Measurements from ENCODE around the gene RNF17. TPM values are rescaled to one million over a fixed set of nuclear protein-coding genes. Genes with fewer than 3 reads are reported as not detected.
"Not testable (repeated sequence)": the region's sequence is repeated elsewhere in the genome, so short reads cannot be mapped to it uniquely, and the experiment has no call there.

RNF17 gene, protein sequence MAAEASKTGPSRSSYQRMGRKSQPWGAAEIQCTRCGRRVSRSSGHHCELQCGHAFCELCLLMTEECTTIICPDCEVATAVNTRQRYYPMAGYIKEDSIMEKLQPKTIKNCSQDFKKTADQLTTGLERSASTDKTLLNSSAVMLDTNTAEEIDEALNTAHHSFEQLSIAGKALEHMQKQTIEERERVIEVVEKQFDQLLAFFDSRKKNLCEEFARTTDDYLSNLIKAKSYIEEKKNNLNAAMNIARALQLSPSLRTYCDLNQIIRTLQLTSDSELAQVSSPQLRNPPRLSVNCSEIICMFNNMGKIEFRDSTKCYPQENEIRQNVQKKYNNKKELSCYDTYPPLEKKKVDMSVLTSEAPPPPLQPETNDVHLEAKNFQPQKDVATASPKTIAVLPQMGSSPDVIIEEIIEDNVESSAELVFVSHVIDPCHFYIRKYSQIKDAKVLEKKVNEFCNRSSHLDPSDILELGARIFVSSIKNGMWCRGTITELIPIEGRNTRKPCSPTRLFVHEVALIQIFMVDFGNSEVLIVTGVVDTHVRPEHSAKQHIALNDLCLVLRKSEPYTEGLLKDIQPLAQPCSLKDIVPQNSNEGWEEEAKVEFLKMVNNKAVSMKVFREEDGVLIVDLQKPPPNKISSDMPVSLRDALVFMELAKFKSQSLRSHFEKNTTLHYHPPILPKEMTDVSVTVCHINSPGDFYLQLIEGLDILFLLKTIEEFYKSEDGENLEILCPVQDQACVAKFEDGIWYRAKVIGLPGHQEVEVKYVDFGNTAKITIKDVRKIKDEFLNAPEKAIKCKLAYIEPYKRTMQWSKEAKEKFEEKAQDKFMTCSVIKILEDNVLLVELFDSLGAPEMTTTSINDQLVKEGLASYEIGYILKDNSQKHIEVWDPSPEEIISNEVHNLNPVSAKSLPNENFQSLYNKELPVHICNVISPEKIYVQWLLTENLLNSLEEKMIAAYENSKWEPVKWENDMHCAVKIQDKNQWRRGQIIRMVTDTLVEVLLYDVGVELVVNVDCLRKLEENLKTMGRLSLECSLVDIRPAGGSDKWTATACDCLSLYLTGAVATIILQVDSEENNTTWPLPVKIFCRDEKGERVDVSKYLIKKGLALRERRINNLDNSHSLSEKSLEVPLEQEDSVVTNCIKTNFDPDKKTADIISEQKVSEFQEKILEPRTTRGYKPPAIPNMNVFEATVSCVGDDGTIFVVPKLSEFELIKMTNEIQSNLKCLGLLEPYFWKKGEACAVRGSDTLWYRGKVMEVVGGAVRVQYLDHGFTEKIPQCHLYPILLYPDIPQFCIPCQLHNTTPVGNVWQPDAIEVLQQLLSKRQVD (N-terminal part only)
- not detected for total RNA-seq

DNA sequence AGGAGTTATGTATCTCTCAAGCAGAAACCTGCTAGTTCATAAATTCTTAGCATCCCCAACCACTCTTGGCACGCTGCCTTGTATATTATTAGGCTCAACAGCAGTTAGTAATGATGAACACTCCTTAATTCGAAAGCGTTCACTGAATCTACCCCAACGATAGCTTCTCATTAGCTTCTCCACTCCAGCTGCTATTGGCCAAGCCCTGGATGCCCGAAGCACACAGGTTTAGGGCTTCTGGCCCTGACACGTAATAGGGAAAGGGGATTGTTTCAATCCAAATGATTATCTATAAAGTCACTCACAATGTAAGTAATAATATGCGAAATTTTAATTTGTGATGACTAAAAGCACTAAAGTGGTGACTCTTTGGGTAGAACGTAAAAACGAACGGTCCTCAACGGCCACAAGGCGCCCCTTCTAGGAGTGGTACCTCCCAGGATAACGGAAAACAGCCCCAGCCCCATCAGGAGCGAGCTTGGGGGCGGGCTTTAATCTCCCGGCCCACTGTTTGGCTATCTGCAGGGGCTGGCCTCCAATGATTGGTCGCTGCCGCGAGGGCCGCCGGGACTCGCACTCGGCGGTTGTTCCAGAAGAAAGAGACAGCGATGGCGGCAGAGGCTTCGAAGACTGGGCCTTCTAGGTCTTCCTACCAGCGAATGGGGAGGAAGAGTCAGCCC is at the start of gene RNF17:
RNF17 (plus strand) TSS at position 574 of the 680 bp plus-strand sequence; CDS start at position 609, 35 bp downstream.
- intact Hi-C loops (cut with DNase I), result no loop called here
- ATAC-seq (no peak), DNase-seq (ENCODE audit: low spot score) (no peak)

DNA sequence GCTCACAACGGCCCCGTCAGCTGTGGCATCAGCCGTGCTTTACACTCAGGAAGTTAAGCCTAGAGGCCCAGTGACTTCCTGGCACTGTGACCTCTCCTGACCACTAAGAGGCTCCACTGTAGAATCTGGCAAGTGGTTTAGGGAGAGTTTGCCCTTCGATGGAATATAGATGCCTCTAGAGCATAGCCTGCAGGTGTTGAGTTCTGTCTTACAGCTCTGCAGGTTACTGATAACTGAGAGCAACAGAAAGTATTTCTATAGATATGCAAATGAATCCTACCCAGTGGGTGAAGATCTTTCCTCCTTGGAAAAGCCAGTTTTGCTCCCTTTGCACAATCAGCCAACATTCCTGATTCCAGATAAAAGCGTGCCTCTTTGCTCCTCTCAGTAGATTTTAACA is 48.0 kb upstream of the RNF17 start:
- intact Hi-C loops (cut with DNase I), result no loop called here
- ATAC-seq (no peak), DNase-seq (ENCODE audit: low spot score) (no peak)

DNA sequence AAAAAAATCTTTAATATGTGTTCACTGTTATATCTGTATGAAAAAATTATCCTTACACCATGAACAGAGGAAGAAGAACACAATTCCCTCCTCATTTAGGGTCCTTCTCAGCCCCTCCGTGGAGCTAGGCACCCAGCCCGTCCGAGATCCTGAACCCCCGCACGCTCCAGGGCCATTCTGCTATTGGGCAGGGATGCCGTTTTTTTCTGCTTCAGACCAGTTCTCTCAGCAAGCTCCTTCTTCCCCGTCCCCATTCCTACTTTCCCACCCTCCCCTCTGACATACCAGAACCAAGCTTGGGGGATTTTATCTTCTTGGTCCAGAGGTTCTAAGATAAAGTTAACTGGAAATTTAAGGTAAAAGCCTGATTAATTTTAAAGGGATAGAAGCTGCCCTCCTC is 47.5 kb upstream of the RNF17 start:
- DNase-seq (ENCODE audit: low spot score) (no peak), ATAC-seq (no peak)
- intact Hi-C loops (cut with DNase I), result no loop called here

DNA sequence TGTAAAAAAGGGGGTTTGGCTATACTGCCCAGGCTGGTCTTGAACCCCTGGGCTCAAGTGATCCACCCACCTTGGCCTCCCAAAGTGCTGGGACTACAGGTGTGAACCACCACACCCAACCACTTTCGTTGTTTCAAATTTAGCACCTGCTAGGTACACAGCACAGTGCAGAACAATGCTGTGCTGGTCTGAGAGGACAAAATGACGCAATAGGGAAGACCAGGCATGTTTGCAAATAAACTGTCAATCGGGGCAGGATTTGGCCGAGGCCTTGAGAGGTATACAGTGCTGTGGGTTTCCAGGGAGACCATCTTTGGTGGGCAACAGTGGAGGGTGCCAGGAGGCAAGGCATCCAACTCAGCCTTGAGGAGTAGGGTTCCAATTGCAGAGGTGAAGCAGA is 46.8 kb upstream of the RNF17 start:
- DNase-seq (ENCODE audit: low spot score), result no peak
- no peak for ATAC-seq
- intact Hi-C loops (cut with DNase I), result no loop called here

DNA sequence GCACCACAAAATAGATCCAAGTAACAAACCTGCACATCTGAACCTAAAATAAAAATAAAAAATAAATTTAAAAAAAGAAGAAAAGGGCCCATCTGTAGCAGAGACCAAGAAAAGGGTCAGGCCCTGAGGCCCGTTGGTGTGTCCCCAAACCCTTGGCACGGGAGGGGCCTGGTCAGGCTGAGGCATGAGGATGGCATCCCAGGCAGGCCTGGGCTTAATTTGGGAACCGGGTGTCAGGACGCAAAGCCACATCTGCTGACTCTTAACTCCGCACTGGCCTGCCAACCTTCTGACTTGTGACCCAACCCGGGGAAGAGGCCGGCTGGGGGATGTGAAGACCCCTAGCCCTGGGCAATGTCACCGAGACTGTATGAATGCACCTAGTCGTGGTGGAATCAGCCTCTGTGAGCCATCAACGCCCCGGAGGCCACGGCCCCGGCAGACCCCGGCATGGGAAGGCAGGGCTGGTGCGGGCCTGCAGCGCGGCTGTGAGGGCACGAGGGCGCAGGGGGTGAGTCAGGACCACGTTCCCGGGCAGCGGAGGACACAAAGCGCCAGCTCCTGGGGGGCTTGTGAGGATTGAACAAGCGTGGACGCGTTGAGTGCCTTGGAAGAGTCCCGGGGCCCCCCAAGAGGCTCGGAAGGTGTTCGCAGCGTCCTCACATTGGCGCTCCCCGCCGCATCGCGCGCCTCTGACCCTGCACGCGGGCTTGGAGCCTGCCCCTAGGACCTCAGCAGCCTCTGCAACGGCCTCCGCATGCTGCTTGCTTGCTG is 45.6 kb upstream of the RNF17 start:
- ATAC-seq (no peak), DNase-seq (ENCODE audit: low spot score) (no peak)
- intact Hi-C loops (cut with DNase I), result no loop called here

DNA sequence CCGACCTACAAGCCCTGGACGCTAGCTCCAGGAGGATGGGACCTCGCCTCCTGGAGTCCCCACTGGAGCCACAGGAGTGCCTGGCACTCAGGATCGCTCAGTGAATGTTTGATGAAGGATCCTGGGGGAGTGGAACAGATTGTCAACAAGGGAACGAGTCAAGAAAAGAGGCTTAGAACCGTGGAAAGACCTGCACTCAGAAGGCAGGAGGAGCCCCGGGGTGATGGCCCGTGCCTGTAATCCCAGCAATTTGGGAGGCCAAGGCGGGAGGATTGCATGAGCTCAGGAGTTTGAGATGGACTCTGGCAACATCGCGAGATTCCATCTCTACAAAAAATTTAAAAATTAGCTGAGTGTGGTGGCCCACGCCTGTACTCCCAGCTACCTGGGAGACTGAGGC is 44.8 kb upstream of the RNF17 start:
- DNase-seq (ENCODE audit: low spot score), result no peak
- intact Hi-C loops (cut with DNase I), result no loop called here
- ATAC-seq, result no peak

DNA sequence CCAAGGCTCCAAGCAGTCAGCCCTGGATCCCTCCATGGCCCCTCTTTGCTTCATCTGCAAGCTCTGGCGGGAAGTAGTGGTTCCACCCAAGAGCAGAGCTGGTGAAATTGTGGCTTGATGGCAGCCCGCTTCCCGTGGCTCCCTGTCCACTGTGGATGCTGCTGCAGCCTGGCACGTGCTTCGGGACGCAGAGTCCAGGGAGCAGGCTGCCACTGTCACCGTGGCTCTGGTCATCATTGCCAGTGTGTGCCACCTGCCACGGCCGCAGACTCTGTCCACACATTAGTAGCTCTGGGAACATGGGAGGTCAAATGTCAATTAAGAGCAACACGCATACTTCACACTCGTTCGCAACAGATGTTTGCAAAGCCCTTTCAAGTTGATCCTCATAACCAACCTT is 40.8 kb upstream of the RNF17 start:
- intact Hi-C loops (cut with DNase I), result no loop called here
- DNase-seq (ENCODE audit: low spot score), result peak; percentile 34
- no peak for ATAC-seq

DNA sequence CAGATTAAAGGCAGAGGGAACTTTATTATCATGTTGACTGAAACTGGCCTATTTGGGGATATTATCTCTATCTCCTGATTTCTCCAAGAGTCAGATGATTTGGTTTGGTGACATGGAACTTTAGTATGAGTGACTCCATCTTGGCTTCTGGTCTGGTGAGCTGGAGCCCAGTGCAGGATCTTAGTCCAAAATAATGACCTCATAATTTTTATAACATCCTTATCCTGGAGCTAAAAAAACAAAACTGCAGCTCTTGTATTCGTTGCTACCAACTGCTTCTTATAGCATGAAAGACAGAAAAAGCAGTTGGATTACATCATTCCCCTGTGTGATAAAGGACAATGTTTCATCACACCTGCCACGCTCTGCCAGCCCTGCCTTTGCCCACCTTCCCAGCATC is 39.3 kb upstream of the RNF17 start:
- intact Hi-C loops (cut with DNase I), result no loop called here
- ATAC-seq (no peak), DNase-seq (ENCODE audit: low spot score) (no peak)

DNA sequence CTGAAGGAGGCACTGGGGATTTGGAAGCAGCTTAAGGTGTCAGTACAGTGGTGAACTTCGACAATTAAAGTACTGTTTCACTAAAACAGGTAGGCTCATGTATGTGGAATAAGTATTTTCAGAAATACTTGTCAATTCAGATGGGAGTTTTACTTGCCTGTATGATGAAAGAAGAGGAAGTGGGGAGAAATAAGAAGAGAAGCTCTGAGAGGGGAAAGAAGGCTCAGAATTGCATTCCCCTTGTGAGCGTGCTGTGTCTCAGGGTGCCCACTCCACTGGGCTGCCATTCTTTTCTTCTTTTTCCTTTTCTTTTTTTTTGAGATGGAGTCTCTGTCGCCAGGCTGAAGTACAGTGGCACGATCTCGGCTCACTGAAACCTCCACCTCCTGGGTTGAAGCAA is 38.6 kb upstream of the RNF17 start:
- DNase-seq (ENCODE audit: low spot score), result no peak
- intact Hi-C loops (cut with DNase I), result no loop called here
- ATAC-seq, result no peak

DNA sequence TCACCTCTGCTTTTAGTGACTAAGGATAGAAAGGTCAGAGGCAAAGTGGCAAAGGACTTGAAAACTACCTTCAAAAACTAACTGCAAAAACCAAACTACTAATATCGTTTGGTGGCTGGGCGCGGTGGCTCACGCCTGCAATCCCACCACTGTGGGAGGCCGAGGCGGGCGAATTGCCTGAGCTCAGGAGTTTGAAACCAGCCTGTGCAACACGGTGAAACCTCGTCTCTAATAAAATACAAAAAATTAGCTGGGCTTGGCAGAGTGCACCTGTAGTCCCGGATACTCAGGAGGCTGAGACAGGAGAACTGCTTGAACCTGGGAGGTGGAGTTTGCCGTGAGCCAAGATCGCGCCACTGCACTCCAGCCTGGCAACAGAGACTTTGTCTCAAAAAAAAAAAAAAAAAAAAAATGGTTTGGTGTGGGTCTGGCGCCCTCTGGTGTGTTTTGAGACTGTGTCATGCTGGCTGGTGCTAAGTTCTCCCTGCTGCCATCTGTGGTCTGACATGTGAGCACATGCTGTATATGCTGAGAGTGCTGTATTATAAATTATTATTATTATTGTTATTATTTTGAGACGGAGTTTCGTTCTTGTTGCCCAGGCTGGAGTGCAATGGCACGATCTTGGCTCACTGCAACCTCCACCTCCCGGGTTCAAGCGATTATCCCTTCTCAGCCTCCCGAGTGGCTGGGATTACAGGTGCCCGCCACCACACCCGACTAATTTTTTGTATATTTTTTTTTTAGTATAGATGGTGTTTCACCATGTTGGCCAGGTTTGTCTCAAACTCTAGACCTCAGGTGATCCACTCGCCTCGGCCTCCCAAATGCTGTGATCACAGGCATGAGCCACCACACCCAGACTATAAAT is 36.0 kb upstream of the RNF17 start:
- intact Hi-C loops (cut with DNase I), result no loop called here
- DNase-seq (ENCODE audit: low spot score), result peak; percentile 63

DNA sequence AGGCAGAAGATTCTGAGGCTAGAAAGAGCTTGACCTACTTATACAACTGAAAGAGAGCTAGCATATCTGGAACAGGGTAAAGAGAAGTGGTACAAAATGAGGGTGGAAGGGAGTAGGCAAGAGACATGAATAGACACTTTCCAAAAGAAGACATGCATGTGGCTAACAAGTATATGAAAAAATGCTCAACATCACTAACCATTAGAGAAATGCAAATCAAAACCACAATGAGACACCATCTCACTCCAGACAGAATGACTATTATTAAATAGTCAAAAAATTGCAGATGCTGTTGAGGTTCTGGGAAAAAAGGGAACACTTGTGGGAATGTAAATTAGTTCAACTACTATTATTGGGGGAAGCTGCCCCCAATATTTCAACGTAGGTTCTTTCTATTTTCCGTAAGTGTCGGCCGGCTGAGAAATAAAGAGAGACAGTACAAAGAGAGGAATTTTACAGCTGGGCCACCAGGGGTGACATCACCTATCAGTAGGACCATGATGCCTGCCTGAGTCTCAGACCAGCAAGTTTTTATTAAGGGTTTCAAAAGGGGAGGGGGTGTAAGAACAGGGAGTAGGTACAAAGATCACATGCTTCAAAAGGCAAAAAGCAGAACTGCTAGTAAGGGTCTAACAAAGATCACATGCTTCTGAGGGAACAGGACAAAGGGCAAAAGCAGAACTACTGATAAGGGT is 32.9 kb upstream of the RNF17 start:
- ATAC-seq; intact Hi-C loops (cut with DNase I); DNase-seq (ENCODE audit: low spot score): not testable (repeated sequence)

More for the DNA sequence above, 36.0 kb upstream of the RNF17 start:
- ATAC-seq, result peak; percentile 90

DNA sequence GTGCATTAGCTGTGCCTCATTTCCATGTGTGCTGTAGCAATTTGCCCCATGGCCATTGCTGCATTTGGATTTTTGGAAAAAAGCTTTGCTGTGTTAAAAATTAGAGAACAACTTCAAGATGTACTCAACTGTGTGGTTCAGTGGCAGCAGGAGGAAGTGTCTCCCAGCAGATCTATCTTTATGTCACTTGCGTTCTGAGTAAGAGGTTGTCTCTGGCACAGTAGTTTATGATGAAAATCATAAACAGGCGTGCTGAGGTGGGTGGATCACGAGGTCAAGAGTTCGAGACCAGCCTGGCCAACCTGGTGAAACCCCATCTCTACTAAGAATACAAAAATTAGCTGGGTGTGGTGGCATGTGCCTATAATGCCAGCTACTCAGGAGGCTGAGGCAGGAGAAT is 29.0 kb upstream of the RNF17 start:
- ATAC-seq, result no peak
- no peak for DNase-seq (ENCODE audit: low spot score)
- intact Hi-C loops (cut with DNase I), result loop anchor here (5.0 kb wide), 1 partner anchor 713 kb away; no protein-coding TSS in a partner anchor

DNA sequence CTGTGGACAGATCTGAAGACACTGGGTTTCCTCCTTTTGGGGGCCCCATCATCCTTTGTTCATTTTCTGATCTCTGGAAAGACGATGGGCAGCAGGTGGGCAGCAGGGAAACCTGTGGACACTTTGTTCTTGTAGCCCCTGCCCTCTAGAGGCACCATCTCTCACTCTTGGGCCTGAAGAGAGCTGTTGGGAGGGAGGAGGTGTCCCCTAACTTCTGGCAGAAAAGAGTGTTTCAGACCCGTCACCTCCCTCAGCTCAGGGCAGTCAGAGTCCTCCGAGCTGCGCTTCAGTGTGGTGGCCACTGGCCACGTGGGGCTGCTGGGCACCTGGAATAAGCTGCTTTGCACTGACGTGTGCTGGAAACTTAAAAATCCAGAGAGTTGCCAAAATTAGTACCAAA is 26.9 kb upstream of the RNF17 start:
- intact Hi-C loops (cut with DNase I), result loop anchor here (5.0 kb wide), 1 partner anchor 715 kb away; no protein-coding TSS in a partner anchor
- ATAC-seq (no peak), DNase-seq (ENCODE audit: low spot score) (no peak)

DNA sequence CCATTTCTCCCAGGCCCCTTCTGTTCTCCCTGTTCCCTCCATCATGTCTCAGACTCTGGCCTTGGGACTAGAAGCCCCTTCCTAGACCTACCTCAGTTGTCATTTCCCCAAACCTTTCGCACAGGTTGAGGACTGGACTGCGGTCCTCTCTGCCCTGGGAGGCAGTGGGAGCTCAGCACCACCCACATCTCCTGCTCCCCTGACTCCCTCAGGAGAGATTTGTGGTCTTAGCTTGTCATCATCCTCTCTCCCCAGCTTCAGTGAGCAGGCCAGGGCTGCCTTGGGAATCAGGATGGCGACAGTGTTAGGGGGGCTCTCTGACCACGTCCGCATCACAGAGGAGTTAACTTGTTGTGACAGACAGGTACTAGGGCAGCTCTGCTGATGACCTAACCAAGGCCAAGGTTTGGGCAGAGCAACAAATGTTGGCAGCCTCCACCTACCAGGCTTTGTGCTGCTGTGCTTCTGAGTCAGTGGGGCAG is 25.6 kb upstream of the RNF17 start:
- intact Hi-C loops (cut with DNase I), result loop anchor here (5.0 kb wide), 1 partner anchor 716 kb away; no protein-coding TSS in a partner anchor
- no peak for ATAC-seq
- DNase-seq (ENCODE audit: low spot score), result no peak

DNA sequence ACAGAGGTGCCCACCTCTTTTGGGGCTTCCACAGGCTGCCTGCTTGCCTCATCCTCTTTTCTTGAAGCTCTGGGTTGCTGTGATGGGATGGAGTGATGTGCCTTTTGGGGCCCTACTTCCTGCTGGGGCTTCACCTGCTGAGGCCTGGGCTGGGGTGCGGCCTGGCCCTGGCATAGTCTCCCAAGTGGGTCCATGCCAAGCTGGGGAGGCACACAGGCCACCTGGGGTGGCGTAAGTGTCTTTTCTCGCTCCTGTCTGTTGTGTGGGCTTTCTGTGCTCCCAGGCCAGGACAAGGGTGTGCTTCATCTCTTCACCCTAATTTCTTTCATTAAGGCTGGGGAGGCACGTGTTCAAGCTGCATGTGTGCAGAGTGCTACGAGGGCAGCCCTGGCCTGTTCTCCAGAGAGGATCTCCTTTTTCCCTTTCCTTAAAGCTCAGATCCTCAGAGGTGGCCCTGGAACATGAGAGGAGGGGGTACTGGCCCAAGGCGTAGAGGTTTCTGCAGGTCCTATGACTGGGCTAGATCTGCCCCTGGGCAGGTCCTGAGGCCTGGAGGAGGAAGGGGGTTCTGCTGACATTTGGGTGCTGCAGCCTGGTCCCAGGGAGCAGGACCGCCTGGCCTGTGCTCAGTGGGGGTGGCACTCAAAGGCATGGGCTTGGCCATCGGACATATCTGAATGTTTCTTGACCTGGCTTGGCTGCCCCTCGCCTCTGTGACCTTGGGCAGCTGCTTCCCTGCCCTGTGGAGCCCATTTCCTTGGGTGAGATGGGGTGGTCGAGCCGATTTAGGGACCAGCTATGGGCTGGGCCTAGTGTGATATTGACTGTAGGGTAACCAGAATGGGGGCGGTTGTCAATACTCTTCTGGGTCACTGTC is 23.7 kb upstream of the RNF17 start:
- DNase-seq (ENCODE audit: low spot score), result no peak
- no peak for ATAC-seq
- intact Hi-C loops (cut with DNase I), result no loop called here
